ENCODE data around the gene PAPOLA.
"Not testable (repeated sequence)": the region's sequence is repeated elsewhere in the genome, so short reads cannot be mapped to it uniquely, and the experiment has no call there.

PAPOLA gene

GRCh38 chr14:96501740-96502620, at the start of gene PAPOLA:
Gene PAPOLA (plus strand): TSS chr14:96502382. CDS start chr14:96502593, 211 bp downstream.
- peak; percentile 91 for DNase-seq (ENCODE audit: low read depth)

- no peak for DNase-seq (ENCODE audit: low read depth)
Measured at GRCh38 chr14:96452684-96453083, 49.5 kb upstream of the PAPOLA start.

DNA sequence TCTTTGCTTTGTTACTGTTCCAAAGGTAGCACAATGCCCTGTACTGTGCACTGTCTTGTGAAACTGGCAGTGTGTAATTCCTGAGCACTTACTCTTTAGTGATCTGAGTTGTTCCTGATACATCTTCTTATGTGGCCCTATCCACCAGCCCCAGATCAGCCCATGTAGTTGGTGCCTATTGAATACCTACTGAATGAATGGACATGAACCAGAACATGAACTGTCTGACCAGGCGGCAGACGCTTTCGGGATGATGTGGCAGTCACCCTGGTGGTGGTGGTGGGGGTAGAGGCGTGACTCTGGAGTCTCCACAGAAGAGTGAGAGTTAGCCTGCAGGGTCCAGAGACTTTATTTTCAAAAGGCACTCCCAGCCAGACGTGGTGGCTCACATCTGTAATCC, 46.6 kb upstream of the PAPOLA start:
- DNase-seq (ENCODE audit: low read depth): no peak

- DNase-seq (ENCODE audit: low read depth): no peak
Measured at GRCh38 chr14:96459851-96460250, 42.3 kb upstream of the PAPOLA start.

GRCh38 chr14:96461950-96462798, 40.0 kb upstream of the PAPOLA start:
- no peak for DNase-seq (ENCODE audit: low read depth)

GRCh38 chr14:96464136-96464535, 38.0 kb upstream of the PAPOLA start:
- no peak for DNase-seq (ENCODE audit: low read depth)

DNA sequence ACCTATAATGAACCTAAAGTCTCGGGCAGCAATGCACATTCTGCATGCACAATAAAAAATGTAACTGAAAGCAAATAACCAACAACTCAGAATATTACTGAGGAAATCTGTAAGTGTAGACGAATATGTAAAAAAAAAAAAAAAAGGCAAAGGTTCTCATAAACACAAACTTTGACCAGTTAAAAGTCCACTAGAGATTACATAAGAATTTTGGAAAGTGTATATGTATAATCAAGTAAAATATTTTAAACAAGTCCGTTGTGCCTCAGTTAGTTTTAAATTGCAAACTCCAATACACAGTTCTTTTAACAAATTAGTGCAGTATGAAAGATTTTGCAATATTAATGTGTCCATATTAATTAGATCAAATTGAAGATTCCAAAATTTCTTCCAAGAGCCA, 35.3 kb upstream of the PAPOLA start:
- no peak for DNase-seq (ENCODE audit: low read depth)

GRCh38 chr14:96470331-96470730, 31.9 kb upstream of the PAPOLA start:
- no peak for DNase-seq (ENCODE audit: low read depth)

DNA sequence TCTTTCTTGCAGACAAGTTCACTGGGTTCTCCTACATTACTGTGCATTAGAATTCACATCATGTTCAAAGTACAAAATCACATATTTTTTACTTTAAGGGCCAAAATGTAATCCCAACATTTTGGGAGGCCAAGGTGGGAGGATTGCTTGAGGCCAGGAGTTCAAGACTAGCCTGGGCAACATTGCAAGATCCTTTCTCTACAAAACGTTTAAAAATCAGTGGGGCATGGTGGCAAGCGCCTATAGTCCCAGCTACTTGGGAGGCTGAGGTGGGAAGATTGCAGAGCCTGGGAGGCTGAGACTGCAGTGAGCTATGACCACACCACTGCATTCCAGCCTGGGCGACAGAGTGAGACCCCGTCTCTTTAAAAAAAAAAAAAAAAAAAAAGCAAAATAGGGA, 31.2 kb upstream of the PAPOLA start:
- DNase-seq (ENCODE audit: low read depth): not testable (repeated sequence)

- no peak for DNase-seq (ENCODE audit: low read depth)
Measured at GRCh38 chr14:96478119-96478518, 24.1 kb upstream of the PAPOLA start.

- DNase-seq (ENCODE audit: low read depth): no peak
Measured at GRCh38 chr14:96479435-96480146, 22.6 kb upstream of the PAPOLA start.

- DNase-seq (ENCODE audit: low read depth): no peak
Measured at GRCh38 chr14:96481731-96482314, 20.4 kb upstream of the PAPOLA start.

GRCh38 chr14:96482986-96483385, 19.2 kb upstream of the PAPOLA start:
- DNase-seq (ENCODE audit: low read depth): no peak

- DNase-seq (ENCODE audit: low read depth): no peak
Measured at GRCh38 chr14:96484399-96484798, 17.8 kb upstream of the PAPOLA start.

GRCh38 chr14:96486705-96487104, 15.5 kb upstream of the PAPOLA start:
- DNase-seq (ENCODE audit: low read depth): no peak

- DNase-seq (ENCODE audit: low read depth): no peak
Measured at GRCh38 chr14:96489327-96489726, 12.9 kb upstream of the PAPOLA start.

DNA sequence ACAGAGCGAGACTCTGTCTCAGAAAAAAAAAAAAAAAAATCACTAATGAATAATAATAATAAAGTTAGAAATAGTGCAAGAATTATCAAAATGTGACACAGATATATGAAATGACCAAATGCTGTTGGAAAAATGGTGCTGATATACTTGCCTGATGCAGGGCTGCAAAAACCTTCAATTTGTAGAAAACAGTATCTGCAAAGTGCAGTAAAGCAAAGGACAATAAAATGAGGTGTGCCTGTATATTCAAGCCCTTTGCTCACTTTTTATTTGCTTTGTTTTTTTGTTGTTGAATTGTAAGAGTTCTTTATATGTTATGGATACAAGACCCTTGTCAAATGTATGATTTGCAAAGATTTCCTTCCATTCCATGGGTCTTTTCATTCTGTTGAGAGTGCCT, 9.0 kb upstream of the PAPOLA start:
- no peak for DNase-seq (ENCODE audit: low read depth)

- DNase-seq (ENCODE audit: low read depth): no peak
Measured at GRCh38 chr14:96494331-96494730, 7.9 kb upstream of the PAPOLA start.

- DNase-seq (ENCODE audit: low read depth): no peak
Measured at GRCh38 chr14:96497087-96497486, 5.1 kb upstream of the PAPOLA start.

DNA sequence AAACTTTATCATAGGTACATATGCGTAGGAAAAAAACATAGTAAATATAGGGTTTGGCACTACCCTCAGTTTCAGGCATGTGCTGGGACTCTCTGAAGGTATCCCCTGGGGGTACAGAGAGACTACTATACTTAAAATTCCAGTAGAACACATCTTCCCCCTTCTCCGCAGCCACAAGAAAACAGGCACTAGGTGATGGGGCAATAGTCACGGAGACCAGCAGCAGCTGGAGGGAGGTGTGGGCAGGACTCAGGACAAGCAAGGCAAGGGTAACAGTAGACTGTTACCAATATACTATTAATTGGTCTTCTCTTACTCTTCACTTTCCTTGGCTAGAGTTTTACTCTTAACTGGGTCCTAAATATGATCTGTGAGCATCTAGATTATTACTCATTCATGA, 4.6 kb upstream of the PAPOLA start:
- DNase-seq (ENCODE audit: low read depth): no peak

- no peak for DNase-seq (ENCODE audit: low read depth)
Measured at GRCh38 chr14:96501217-96501739, 904 bp upstream of the PAPOLA start.

Data from HS-27A (cell line).